COLO668 (cell line): ENCODE results near the gene GALNT18.
A peak's percentile ranks its signal among the peaks of the same experiment; 100 is the strongest.

Experiments
- DNase-seq: peaks from one replicate; lab custom pipeline; 2025; ENCODE audit not compliant: unreplicated experiment; lab: John Stamatoyannopoulos, UW

The GALNT18 gene

DNA sequence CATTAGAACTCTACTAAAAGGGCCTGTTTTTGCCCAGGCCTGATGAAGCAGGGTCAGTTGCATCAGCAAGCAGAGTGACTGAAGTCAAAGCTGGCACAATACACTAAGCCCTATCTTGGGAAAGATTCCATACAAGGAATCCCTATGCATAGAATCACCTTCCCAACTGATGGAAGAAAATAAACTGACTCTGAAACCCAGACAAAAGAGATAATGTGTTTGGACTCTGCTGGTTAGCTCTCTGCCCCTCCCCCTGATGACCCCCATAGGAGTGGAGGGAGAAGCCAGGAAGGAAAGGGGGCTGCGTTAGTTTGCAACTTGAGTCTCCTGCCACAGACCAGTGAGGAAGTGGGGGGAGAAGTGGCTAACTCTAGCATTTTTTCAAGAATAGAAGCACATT, 32.9 kb downstream of the GALNT18 start:
- no peak for DNase-seq

DNA sequence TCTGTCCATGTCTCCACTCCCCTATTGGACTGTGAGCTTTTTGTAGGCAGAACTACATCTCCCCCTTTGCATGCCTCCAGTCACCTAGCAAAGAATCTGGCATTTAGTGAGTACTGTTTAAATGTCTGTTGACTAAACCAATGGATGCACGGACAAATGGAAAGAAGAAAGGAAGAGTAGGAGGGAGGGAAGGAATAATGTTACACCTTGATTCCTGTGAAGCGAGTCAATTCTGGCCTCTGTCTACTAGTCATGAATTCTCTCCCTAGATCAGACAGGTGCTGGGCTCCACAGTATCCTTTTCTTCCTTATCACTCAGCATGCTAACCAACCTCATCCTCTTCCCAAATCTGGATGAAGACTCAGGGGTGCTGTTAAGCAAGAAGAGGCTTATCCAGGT, 33.6 kb downstream of the GALNT18 start:
- no peak for DNase-seq

- DNase-seq = no peak
These were observed 34.7 kb downstream of the GALNT18 start for GRCh38 chr11:11587122-11587521.

DNA sequence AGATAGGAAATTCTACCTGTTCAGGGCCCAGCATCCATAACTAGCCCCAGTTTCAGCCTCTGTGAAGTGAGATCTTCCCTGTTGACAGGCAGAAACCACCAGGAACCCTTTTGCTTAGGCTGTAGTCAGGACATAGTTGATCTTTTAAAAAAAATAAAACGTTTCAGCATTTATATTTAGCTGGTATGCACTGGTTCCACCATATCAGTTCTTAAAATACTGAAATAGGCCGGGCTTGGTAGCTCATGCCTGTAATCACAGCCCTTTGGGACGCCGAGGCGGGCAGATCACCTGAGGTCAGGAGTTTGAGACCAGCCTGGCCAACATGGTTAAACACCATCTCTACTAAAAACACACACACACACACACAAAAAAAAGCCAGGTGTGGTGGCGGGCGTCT, 35.3 kb downstream of the GALNT18 start:
- DNase-seq = no peak

GRCh38 chr11:11584937-11585336, 36.9 kb downstream of the GALNT18 start:
- no peak for DNase-seq

- no peak for DNase-seq
These were observed 37.3 kb downstream of the GALNT18 start for GRCh38 chr11:11584530-11584810.

DNA sequence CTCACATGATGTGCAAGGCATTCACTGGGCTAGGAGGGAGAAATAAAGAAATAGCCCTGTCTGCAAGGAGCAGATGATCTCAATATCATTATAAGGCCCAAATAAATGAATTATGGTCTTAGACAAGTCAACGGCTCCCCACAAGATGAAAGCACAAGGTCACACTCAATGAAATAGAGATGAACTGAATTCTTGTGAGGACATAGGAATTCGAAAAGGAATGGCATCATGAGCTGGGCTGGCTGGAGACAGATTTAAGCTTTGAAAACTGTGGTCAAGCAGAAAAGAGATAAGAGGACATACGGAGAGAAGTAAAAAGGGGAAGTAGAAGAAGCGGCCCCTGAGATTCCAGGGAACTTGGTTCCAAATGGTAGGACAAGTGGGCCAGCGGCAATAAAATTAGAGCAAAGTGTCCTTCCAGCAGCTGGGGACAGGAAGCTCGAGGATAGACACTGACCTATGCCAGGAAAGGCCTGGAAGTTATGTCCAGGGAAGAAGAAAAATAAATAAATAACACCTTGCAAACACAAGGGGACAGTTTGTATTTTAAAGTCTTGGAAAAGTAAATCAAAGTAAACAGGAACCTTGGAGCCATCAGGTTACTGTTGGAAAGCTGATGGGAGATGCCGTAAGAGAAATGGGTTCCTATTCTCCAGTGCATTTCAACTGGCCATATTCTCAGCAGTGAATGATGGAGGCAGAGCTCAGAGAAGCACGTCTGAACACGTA, 37.8 kb downstream of the GALNT18 start:
- DNase-seq = no peak

DNA sequence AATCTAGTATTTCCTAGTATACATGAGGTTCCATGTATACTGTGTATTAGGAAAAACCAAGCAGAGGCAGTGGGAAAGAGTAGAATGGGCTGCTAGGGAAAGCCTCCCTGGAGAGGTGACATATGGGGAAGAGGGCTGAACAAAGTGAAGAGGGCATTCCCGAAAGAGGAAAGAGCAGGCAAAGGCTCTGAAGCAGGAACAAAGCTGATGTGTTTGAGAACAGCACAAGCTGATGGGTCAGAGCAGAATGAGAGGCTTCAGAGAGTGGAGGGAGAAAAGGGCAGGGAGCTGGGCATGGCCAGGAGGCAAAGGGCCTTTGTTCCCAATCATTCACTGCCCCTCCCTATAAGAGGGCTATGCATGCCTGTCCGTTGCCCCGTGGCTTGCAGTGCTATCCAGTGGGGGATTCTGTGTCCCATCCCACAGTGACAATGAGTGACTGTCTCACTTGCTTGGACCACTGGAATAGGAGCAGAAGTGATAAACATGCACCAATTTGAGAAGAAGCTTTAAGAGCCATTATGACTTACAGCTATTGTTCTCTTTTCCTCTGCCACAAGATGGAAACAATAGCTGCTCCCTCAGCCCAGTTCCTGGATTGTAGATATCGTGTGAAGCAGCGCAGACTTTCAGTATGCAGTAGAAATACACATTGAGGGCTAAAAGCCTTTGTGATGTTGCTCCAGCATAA, 39.6 kb downstream of the GALNT18 start:
- DNase-seq = no peak

- no peak for DNase-seq
These were observed 40.3 kb downstream of the GALNT18 start for GRCh38 chr11:11581481-11581880.

DNA sequence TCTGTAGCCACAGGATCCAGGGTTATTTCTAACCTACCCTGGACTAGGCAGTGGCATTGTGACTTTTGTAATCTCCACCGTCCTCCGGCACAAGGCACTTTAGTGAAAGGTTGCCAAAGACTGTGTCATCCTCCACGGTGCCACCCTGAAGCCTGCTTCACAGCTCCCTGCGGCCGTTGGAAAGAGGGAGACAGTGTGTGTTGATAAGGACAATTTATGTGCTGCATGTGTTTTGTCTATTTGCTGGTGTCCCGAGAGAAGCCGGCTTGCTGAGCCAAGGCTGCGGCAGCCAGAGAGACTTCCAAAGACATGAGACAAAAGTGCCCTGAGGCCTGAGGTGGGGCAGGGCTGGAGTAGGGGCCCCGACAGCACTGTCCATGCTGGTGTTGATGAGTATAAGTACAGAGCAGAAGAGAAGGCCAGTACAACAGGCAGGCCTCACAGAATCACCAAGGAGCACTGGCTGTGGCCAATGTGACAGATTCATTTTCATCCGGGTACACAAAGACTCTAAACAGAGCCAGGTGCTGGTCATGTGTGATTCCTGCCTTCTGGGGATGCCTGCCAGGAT, 40.9 kb downstream of the GALNT18 start:
- DNase-seq = peak; percentile 40

GRCh38 chr11:11580012-11580411, 41.8 kb downstream of the GALNT18 start:
- no peak for DNase-seq

- DNase-seq = peak; percentile 30
These were observed 42.5 kb downstream of the GALNT18 start for GRCh38 chr11:11579012-11579988.

DNA sequence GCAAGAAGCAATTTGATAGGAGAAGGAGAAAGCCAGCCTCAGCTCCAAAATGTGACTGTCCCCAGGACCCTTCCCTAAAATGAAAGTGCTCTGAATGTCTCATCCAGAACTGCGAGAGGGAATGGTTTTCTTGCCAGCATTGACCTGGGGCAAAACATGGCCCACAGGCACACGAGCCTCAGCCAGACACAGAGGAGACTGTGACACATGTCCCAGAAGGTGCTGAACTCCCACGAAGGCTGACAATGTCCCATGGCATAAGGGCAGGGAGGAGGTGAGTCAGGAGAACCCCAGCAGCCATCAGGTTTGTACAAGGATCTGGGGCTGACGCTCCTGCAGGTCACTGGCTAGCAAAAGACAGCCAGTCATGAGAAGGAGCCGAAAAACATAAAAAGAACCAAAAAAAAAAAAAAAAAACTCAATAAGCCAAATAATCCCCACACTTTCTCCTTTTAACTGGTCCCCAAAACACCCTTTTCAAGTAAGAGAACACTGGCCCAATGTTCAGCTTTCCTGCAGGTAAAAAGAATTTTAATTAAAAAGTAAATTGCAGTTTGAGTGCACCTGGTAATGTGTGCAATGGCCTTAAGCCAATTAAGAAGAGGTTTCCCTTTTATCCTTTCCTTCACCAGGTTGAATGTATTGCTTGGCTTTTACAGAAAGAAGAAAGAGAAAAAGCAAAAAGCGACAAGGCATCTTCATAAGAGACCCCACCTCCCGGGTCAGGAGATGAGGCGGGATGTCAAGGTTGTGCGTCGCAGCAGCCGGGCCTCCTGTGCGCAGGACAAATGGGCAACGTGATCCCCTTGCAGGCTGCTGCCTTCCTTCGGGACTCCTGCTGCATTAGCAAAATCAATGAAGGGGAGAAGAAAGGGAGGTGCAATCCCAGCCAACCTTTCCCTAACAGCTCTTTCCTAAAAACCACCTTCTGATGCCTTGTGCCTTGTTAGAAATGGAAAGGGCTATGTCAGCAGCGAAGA, 43.6 kb downstream of the GALNT18 start:
- DNase-seq = no peak

DNA sequence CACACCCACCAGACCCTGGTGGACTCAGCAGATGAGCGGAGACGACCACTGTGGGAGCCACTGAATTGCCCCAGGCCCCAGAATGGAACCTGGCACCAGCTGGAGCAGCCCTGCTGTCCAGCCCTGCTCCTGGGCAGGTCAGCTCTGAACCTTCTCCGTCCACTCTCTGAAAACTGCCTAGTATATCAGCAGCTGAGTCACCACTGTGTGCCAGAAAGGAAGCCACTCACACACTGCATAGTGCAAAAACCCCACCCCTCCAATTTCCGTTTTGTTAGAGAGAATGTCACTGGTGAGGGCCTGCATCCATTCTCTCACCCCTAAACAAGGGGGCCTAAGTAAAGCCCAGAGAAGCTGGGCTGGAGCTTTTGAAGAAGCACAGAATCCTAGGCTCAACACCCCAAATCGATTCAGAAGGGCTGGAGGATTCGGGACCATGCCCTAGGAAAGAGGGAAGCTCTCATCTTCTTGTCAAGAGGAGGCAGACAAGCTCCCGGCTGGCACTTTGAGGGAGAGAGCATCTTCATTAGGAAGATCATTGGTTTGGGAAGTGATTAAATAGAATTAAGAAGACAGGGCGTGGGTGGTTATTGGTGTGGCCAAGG, 44.5 kb downstream of the GALNT18 start:
- no peak for DNase-seq

DNA sequence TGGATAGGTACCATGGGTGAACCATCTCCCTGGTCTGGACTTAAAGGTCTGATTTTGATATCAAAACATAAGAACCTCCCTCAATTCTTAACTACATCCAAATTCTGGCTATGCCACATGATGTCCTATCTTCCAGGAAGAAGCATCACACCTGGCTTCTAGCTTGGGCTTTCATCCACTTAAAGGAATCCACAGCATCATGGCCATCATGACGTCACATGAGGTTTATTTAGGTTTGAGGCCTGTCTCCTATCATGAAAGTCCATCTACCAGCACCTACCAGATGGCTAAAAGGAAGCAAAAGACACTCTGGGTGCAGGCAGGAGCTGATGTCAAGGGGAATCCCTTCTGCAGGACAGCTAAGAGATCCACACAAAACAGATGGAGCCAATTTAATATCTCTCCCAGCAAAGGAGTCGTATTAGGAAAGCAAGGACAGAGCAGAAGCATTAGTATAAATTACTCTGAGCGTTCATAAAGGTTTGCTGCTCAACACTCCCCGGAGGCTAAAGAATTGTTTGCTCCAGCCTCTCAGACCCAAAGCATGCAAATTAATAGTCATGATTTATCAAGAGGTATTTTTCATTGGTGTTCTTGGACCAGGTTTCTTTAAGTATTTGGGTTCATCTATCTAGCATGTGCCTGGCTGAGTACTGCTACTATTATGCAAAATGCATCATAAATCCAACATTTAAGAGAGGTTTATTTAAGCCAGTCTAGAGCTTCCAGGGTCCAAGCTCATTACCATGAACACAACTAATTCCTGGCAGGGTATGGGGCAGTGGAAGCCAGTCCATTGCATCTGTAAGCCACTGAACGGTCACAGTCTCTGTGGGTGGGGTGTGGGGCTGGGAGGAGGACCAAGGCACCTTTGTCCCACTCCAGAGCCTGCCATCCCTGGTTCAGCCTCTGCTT, 47.2 kb downstream of the GALNT18 start:
- DNase-seq = no peak

DNA sequence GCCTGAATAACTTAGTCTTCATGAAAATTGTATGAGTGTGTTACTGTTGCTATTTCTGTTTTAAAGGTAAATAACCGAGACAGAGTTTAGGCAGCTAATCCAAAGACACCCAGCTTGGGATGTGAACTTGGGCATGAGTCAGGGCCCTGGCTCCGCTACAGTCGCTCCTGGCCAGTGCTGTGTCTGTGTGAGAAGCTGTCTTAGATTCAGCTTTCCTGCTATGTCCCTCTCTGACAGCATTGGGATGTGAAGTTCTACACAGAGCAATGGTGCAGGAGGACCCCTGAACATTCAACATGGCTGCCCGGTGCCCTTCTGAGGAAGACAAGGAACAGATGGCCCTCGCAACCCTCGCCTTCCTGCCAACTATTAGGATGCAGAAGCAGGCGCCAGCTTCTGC, 49.4 kb downstream of the GALNT18 start:
- no peak for DNase-seq

- no peak for DNase-seq
These were observed 49.9 kb downstream of the GALNT18 start for GRCh38 chr11:11571893-11572292.

GRCh38 chr11:11570823-11571222, 51.0 kb downstream of the GALNT18 start:
- DNase-seq = no peak
